Ramos (cell line): ENCODE measurements around the gene MRM2.

Experiments
- in situ Hi-C: fragments of 300-500 bp; cut with MboI; formaldehyde crosslinking; loops from one replicate; pipeline ENCODE4 v1.14.3; 2022; ENCODE audit warnings: low sequenced_read_pairs; ENCODE audit not compliant: unreplicated experiment

MRM2 gene

GRCh38 chr7:2209961-2210323, 32.1 kb downstream of the MRM2 start:
- in situ Hi-C loops: loop anchor here (5.0 to 10.0 kb wide), 2 partner anchors 108 to 625 kb away; no protein-coding TSS in a partner anchor

GRCh38 chr7:2209146-2209960, 32.7 kb downstream of the MRM2 start:
- in situ Hi-C loops: loop anchor here (5.0 to 10.0 kb wide), 2 partner anchors 107 to 625 kb away; no protein-coding TSS in a partner anchor

GRCh38 chr7:2208712-2209111, 33.3 kb downstream of the MRM2 start:
- in situ Hi-C loops: loop anchor here (5.0 to 10.0 kb wide), 2 partner anchors 106 to 624 kb away; no protein-coding TSS in a partner anchor

GRCh38 chr7:2205036-2205780, 36.8 kb downstream of the MRM2 start:
- in situ Hi-C loops: loop anchor here (5.0 to 10.0 kb wide), 2 partner anchors 103 to 620 kb away; no protein-coding TSS in a partner anchor

- in situ Hi-C loops: loop anchor here (10.0 kb wide), 1 partner anchor 620 kb away; no protein-coding TSS in a partner anchor
Measured at GRCh38 chr7:2204446-2204845, 37.6 kb downstream of the MRM2 start.

- in situ Hi-C loops: loop anchor here (10.0 kb wide), 1 partner anchor 619 kb away; no protein-coding TSS in a partner anchor
Measured at GRCh38 chr7:2203766-2204300, 38.2 kb downstream of the MRM2 start.

GRCh38 chr7:2202901-2203765, 38.9 kb downstream of the MRM2 start:
- in situ Hi-C loops: loop anchor here (10.0 kb wide), 1 partner anchor 618 kb away; no protein-coding TSS in a partner anchor

GRCh38 chr7:2202361-2202761, 39.6 kb downstream of the MRM2 start:
- in situ Hi-C loops: loop anchor here (10.0 kb wide), 1 partner anchor 618 kb away; no protein-coding TSS in a partner anchor

GRCh38 chr7:2201686-2202360, 40.2 kb downstream of the MRM2 start:
- in situ Hi-C loops: loop anchor here (10.0 kb wide), 1 partner anchor 617 kb away; no protein-coding TSS in a partner anchor

- in situ Hi-C loops: loop anchor here (10.0 kb wide), 1 partner anchor 616 kb away; no protein-coding TSS in a partner anchor
Measured at GRCh38 chr7:2201128-2201527, 40.9 kb downstream of the MRM2 start.

GRCh38 chr7:2200584-2200980, 41.4 kb downstream of the MRM2 start:
- in situ Hi-C loops: loop anchor here (10.0 kb wide), 1 partner anchor 616 kb away; no protein-coding TSS in a partner anchor

GRCh38 chr7:2199956-2200583, 41.9 kb downstream of the MRM2 start:
- in situ Hi-C loops: loop anchor here (10.0 kb wide), 1 partner anchor 615 kb away; no protein-coding TSS in a partner anchor

GRCh38 chr7:2199528-2199927, 42.5 kb downstream of the MRM2 start:
- in situ Hi-C loops: no loop called here

- in situ Hi-C loops: no loop called here
Measured at GRCh38 chr7:2198760-2199159, 43.2 kb downstream of the MRM2 start.

GRCh38 chr7:2198206-2198605, 43.8 kb downstream of the MRM2 start:
- in situ Hi-C loops: no loop called here

GRCh38 chr7:2197436-2198155, 44.4 kb downstream of the MRM2 start:
- in situ Hi-C loops: no loop called here

- in situ Hi-C loops: no loop called here
Measured at GRCh38 chr7:2196381-2197378, 45.3 kb downstream of the MRM2 start.
